OCI-M1 (cell line): ENCODE measurements around the gene CCDC117.
"Not testable (repeated sequence)": the region's sequence is repeated elsewhere in the genome, so short reads cannot be mapped to it uniquely, and the experiment has no call there.

Experiments
- DNase-seq: peaks from one replicate; lab custom pipeline; 2025; lab: John Stamatoyannopoulos, UW

Gene CCDC117

GRCh38 chr22:28772633-28773460, at the start of gene CCDC117:
CCDC117 (plus strand) TSS chr22:28772695; CDS start chr22:28772850, 155 bp downstream.
- DNase-seq = peak; percentile 95

- DNase-seq = no peak
Measured at GRCh38 chr22:28728002-28728401, 44.5 kb upstream of the CCDC117 start.

GRCh38 chr22:28728621-28729313, 43.7 kb upstream of the CCDC117 start:
- no peak for DNase-seq

- DNase-seq = no peak
Measured at GRCh38 chr22:28730179-28730578, 42.3 kb upstream of the CCDC117 start.

GRCh38 chr22:28734393-28734792, 38.1 kb upstream of the CCDC117 start:
- no peak for DNase-seq

- DNase-seq = peak; percentile 46
Measured at GRCh38 chr22:28736301-28737155, 36.0 kb upstream of the CCDC117 start.

- no peak for DNase-seq
Measured at GRCh38 chr22:28737701-28738100, 34.8 kb upstream of the CCDC117 start.

- DNase-seq = not testable (repeated sequence)
Measured at GRCh38 chr22:28738876-28739275, 33.6 kb upstream of the CCDC117 start.

GRCh38 chr22:28741200-28741784, 31.2 kb upstream of the CCDC117 start:
- DNase-seq = no peak

GRCh38 chr22:28741785-28742561, 30.5 kb upstream of the CCDC117 start, which contains the start of the genes CHEK2 and HSCB:
CHEK2 (minus strand) TSS chr22:28741820; CDS start chr22:28734721, 7,099 bp downstream.
HSCB (plus strand) TSS chr22:28742039; CDS start chr22:28742096, 57 bp downstream.
- peak; percentile 99 for DNase-seq

- no peak for DNase-seq
Measured at GRCh38 chr22:28742562-28742962, 29.9 kb upstream of the CCDC117 start.

- DNase-seq = no peak
Measured at GRCh38 chr22:28743852-28744251, 28.6 kb upstream of the CCDC117 start.

- DNase-seq = no peak
Measured at GRCh38 chr22:28750471-28750881, 22.0 kb upstream of the CCDC117 start.

- DNase-seq = not testable (repeated sequence)
Measured at GRCh38 chr22:28754512-28754911, 18.0 kb upstream of the CCDC117 start.

GRCh38 chr22:28759861-28760560, 12.5 kb upstream of the CCDC117 start:
- peak; percentile 5 for DNase-seq

- DNase-seq = no peak
Measured at GRCh38 chr22:28761449-28761755, 11.1 kb upstream of the CCDC117 start.

- DNase-seq = not testable (repeated sequence)
Measured at GRCh38 chr22:28762000-28762399, 10.5 kb upstream of the CCDC117 start.

- DNase-seq = no peak
Measured at GRCh38 chr22:28766628-28767027, 5.9 kb upstream of the CCDC117 start.

- peak; percentile 22 for DNase-seq
Measured at GRCh38 chr22:28768701-28769393, 3.6 kb upstream of the CCDC117 start.
